OCI-LY7 (cell line): Measurements from ENCODE around the gene SPATA31A5. TPM values are rescaled to one million over a fixed set of nuclear protein-coding genes. Genes with fewer than 3 reads are reported as not detected.
"Not testable (repeated sequence)": the region's sequence is repeated elsewhere in the genome, so short reads cannot be mapped to it uniquely, and the experiment has no call there.

Experiments used
- Bru-seq: library from RNA; stranded (reverse); fragments of 400-500 nt; gene quantifications from one replicate; lab custom pipeline; 2021; lab: Mats Ljungman, UMichigan
- BruChase-seq, 2 experiments: library from RNA; stranded (reverse); fragments of 400-500 nt; gene quantifications; one replicate each; lab custom pipeline; 2021; lab: Mats Ljungman, UMichigan
- BruUV-seq: library from RNA; stranded (reverse); fragments of 400-500 nt; replicated peaks from 2 replicates; lab custom pipeline; 2021; lab: Mats Ljungman, UMichigan
- CTCF ChIA-PET: fragments of 300-600 bp; sonication (Branson Sonifier 250); formaldehyde crosslinking; loops from one replicate; lab custom pipeline; 2022; ENCODE audit warnings: antibody characterized with exemption; ENCODE audit not compliant: unreplicated experiment; lab: Charles Lee
- POLR2A ChIA-PET: fragments of 300-600 bp; sonication (Branson Sonifier 250); formaldehyde crosslinking; loops from one replicate; lab custom pipeline; 2022; ENCODE audit warnings: antibody characterized with exemption; lab: Charles Lee
- DNase-seq: peaks from one replicate; pipeline ENCODE4 v3.0.0-alpha.2; 2015; ENCODE audit warnings: low spot score
- H2AFZ ChIP-seq: fragments of 200-600 bp; sonication (generic), shearing (Covaris generic); 2 replicates; pipeline ENCODE4 v1.6.1; 2014; ENCODE audit warnings: mild to moderate bottlenecking, antibody characterized with exemption, low read length, moderate library complexity
- H3K27ac ChIP-seq: fragments of 200-600 bp; sonication (generic); 2 replicates; pipeline ENCODE4 v1.5.1; 2014; ENCODE audit warnings: mixed run types, low read depth, mild to moderate bottlenecking, moderate library complexity, low read length, inconsistent platforms; ENCODE audit not compliant: poor library complexity, severe bottlenecking
- H3K36me3 ChIP-seq: fragments of 200-600 bp; sonication (generic); 2 replicates; pipeline ENCODE4 v1.6.1; 2014; ENCODE audit warnings: mild to moderate bottlenecking, antibody characterized with exemption, low read length, moderate library complexity, mixed read lengths; ENCODE audit not compliant: insufficient read depth
- H3K4me1 ChIP-seq: fragments of 200-600 bp; sonication (generic); 2 replicates; pipeline ENCODE4 v1.5.1; 2014; ENCODE audit warnings: mild to moderate bottlenecking, low read length; ENCODE audit not compliant: insufficient read depth, poor library complexity, severe bottlenecking
- H3K4me2 ChIP-seq: fragments of 200-600 bp; sonication (generic); 2 replicates; pipeline ENCODE4 v1.6.1; 2014; ENCODE audit warnings: mild to moderate bottlenecking, low read length
- H3K4me3 ChIP-seq: fragments of 200-600 bp; sonication (generic); 2 replicates; pipeline ENCODE4 v1.5.1; 2014; ENCODE audit warnings: mild to moderate bottlenecking, low read depth, low read length; ENCODE audit not compliant: poor library complexity, severe bottlenecking
- H3K79me2 ChIP-seq: fragments of 200-600 bp; sonication (generic); 2 replicates; pipeline ENCODE4 v1.6.1; 2016; ENCODE audit warnings: low read depth, mild to moderate bottlenecking, low read length, moderate library complexity, mixed read lengths; ENCODE audit not compliant: insufficient read depth
- H3K9me2 ChIP-seq: fragments of 200-600 bp; sonication (generic); 2 replicates; pipeline ENCODE4 v1.6.1; 2016; ENCODE audit warnings: mild to moderate bottlenecking, low read length, mixed read lengths; ENCODE audit not compliant: insufficient read depth
- H3K9me3 ChIP-seq: fragments of 200-600 bp; sonication (generic); 2 replicates; pipeline ENCODE4 v1.6.1; 2014; ENCODE audit warnings: mild to moderate bottlenecking, mixed run types, low read length, mixed read lengths
- H4K20me1 ChIP-seq: fragments of 200-600 bp; sonication (generic); 2 replicates; pipeline ENCODE4 v1.6.1; 2014; ENCODE audit warnings: mild to moderate bottlenecking, antibody characterized with exemption, low read length, moderate library complexity, mixed read lengths; ENCODE audit not compliant: insufficient read depth
- intact Hi-C: fragments of 100-400 bp; cut with micrococcal nuclease; formaldehyde crosslinking; loops from one replicate; pipeline ENCODE4 v1.10.0; 2022; ENCODE audit not compliant: unreplicated experiment
- long read RNA-seq: library from polyadenylated mRNA; stranded (forward); transcript quantifications from one replicate; pipeline ENCODE4 v2.0.0, GENCODE V29; 2022
- small RNA-seq: library from RNA; depleted of rRNA; stranded (forward); fragments of <200 nt; gene quantifications from one replicate; pipeline ENCODE3, GENCODE V24; 2014
- total RNA-seq, 2 experiments: library from RNA; depleted of rRNA in 1 of 2; stranded (reverse); fragments of >200 nt in 1 of 2; shearing (Covaris generic) in 1 of 2; gene quantifications; 2 replicates each; pipeline ENCODE4 v1.2.3, GENCODE V29; 2014 to 2022

SPATA31A5 gene
- total RNA-seq (2014; rRNA removed; shearing (Covaris generic)) (not detected in 2 replicates), total RNA-seq (2022) (not detected in 2 replicates), Bru-seq, nascent RNA (not detected), BruChase-seq, experiment 1, labeled RNA remaining after a 6-hour chase (not detected), BruChase-seq, experiment 2, labeled RNA remaining after a 2-hour chase (not detected)
- long read RNA-seq: 0 reads

DNA sequence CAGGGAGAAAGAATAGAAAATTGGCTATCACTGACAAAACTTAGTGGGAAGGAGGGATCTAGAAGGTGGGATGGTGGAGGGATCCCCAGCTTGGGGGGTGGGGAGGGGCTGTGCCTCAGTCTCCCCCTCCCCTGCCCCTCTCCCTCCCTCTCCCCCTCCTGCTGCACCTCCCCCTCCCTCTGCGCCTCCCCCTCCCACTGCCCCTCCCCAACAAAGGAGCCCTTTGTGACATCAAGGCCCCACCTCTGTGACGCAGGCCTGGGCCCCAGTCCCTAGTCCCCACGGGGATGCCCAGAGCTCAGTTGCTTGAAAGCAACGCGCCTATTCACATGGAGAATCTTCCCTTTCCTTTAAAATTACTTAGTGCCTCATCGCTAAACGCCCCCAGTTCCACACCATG, at the start of gene SPATA31A5:
TSS of gene SPATA31A5 (plus strand) at position 301 of the 400 bp plus-strand sequence. CDS start at position 330, 29 bp downstream.
- POLR2A ChIA-PET, H3K36me3 ChIP-seq, H3K79me2 ChIP-seq, H2AFZ ChIP-seq, CTCF ChIA-PET, H4K20me1 ChIP-seq, H3K27ac ChIP-seq, H3K9me2 ChIP-seq, BruUV-seq, H3K4me2 ChIP-seq, H3K4me3 ChIP-seq, H3K9me3 ChIP-seq, intact Hi-C loops, H3K4me1 ChIP-seq, DNase-seq: not testable (repeated sequence)

DNA sequence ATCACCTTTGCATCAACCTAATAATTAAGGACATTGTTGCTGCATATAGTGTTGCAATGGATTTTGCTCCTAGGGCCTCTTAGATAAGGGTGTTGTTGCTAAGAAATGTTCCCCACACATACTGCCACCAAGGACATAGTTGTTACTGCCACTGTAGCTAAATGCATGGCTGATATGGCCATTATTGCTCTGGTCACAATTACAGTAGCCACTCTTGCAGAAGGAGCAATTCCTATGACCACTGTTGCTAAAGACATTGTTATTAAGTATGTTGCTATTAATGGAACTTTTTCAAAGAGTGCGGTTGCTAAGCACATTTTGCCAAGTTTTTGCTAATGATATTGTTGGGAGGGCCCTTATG, 48.8 kb downstream of the SPATA31A5 start:
- H3K9me3 ChIP-seq, H3K36me3 ChIP-seq, H2AFZ ChIP-seq, H3K4me1 ChIP-seq, DNase-seq, CTCF ChIA-PET, POLR2A ChIA-PET, H3K27ac ChIP-seq, intact Hi-C loops, H3K4me2 ChIP-seq, H3K9me2 ChIP-seq, H3K4me3 ChIP-seq, H4K20me1 ChIP-seq, BruUV-seq, H3K79me2 ChIP-seq: not testable (repeated sequence)

DNA sequence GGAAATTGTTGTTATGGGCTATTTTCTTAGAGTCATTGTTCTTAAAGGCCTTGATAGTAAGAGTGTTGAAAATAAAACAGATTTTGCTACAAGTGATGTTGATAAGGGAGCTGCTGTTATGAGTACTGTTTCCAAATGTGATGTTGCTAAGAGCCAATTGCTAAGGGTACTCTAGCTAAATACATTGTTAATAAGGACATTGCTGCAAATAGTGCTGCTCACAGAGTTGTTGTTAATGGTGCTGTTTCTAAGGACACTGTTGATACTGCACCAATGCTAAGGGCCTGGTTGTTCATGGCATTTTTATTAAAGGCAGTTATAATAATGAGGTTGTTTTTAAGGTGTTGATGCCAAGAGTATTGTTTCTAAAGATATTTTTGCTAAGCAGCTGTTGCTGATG, 52.2 kb downstream of the SPATA31A5 start:
- H3K36me3 ChIP-seq, H3K9me2 ChIP-seq, H3K27ac ChIP-seq, H3K4me2 ChIP-seq, H4K20me1 ChIP-seq, H3K9me3 ChIP-seq, CTCF ChIA-PET, H2AFZ ChIP-seq, H3K4me3 ChIP-seq, intact Hi-C loops, H3K79me2 ChIP-seq, H3K4me1 ChIP-seq, BruUV-seq, POLR2A ChIA-PET, DNase-seq: not testable (repeated sequence)

Small RNAs within 50 kb of the gene (small RNA-seq; reads per million reads assigned to genes)
- not detected for gene AL590491.3
